ENCODE results near the gene IDUA. TPM values are rescaled to one million over a fixed set of nuclear protein-coding genes. Genes with fewer than 3 reads are reported as not detected.

IDUA gene
- polyA plus RNA-seq, 1 donor (not counting 4 experiments of a cell fraction or from before 2014, with no cell fraction given): 1.2 TPM

DNA sequence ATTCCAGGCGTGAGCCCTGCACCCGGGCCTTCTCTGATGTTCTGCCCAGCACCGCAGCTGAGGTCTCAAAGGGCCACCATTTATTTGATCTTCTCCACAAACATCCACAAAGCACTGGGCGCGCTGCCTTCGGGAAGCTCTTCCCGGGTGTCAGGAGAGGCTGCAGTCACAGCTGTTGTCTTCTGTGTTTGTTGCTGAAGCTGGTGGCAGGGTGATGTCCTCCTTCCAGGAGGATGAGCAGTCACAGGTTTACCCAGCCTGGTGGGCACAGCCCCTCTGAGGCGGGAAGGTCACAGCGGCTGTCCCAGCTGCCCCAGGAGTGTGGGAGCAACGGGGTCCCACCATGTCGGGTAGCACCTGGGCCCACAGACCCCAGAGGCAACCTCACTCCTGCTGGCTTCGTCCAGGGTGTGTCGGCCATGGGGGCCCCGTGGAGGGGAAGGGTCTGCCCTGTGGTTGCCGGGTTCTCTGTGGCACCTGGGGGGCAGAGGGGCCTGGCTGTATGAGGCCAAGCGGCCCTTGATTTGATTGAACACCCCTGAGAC, 52.2 kb downstream of the IDUA start:
- dilution Hi-C loops (cut with MboI; ENCODE audit: extremely low pct_ligation_motif_present, low sequenced_read_pairs): no loop called here
- Histone ChIP-seq H3K36me3 (ENCODE audit: control insufficient read depth in 2 of 2, extremely low read depth in 1 of 2, insufficient read depth in 2 of 2, low read length in 2 of 2) (no peaks in the 10 kb centered on the region), H2AFZ (ENCODE audit: control insufficient read depth, low read length) (no peak overlapping the region), H3K4me3 (ENCODE audit: control insufficient read depth in 2 of 3, extremely low read depth in 1 of 3, insufficient read depth in 2 of 3, low read depth in 1 of 3, low read length in 3 of 3) (no peak overlapping the region), H3K79me2 (ENCODE audit: control insufficient read depth, insufficient read depth, low read length) (no peaks in the 10 kb centered on the region), H3K27me3 (ENCODE audit: control insufficient read depth, extremely low read depth, insufficient read depth, low read length) (peaks cover 7% of the 10 kb centered on the region), H3K27ac (ENCODE audit: control insufficient read depth, insufficient read depth, low read length) (no peak overlapping the region), H3K4me2 (ENCODE audit: control insufficient read depth, extremely low read depth, insufficient read depth, low read depth, low read length) (no peak overlapping the region), H3K9me1 (ENCODE audit: control insufficient read depth, extremely low read depth, insufficient read depth, low read length) (no peaks in the 10 kb centered on the region), H3K4me1 (ENCODE audit: control insufficient read depth, extremely low read depth, insufficient read depth, low read length) (peaks cover 30% of the 10 kb centered on the region), H3K9ac (ENCODE audit: control insufficient read depth, extremely low read depth, insufficient read depth, low read length) (no peak overlapping the region), H4K20me1 (ENCODE audit: control insufficient read depth, extremely low read depth, insufficient read depth, low read length) (no peaks in the 10 kb centered on the region), H3K9me3 (ENCODE audit: control insufficient read depth, low read depth, low read length) (no peaks in the 10 kb centered on the region)
- no peak for DNase-seq (ENCODE audit: low read depth, low spot score)
- TF ChIP-seq EZH2 (IDR thresholded peaks at IDR 0.05; ENCODE audit: low read length): no peak
- TF ChIP-seq, protein P1, sequence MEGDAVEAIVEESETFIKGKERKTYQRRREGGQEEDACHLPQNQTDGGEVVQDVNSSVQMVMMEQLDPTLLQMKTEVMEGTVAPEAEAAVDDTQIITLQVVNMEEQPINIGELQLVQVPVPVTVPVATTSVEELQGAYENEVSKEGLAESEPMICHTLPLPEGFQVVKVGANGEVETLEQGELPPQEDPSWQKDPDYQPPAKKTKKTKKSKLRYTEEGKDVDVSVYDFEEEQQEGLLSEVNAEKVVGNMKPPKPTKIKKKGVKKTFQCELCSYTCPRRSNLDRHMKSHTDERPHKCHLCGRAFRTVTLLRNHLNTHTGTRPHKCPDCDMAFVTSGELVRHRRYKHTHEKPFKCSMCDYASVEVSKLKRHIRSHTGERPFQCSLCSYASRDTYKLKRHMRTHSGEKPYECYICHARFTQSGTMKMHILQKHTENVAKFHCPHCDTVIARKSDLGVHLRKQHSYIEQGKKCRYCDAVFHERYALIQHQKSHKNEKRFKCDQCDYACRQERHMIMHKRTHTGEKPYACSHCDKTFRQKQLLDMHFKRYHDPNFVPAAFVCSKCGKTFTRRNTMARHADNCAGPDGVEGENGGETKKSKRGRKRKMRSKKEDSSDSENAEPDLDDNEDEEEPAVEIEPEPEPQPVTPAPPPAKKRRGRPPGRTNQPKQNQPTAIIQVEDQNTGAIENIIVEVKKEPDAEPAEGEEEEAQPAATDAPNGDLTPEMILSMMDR (optimal IDR thresholded peaks at IDR 0.05 in 1 of 3, IDR thresholded peaks at IDR 0.05 in 1 of 3, conservative IDR thresholded peaks at IDR 0.05 in 1 of 3; ENCODE audit: extremely low read depth in 1 of 3, insufficient read depth in 2 of 3, low read length in 3 of 3): no peak
- FAIRE-seq: no peak

DNA sequence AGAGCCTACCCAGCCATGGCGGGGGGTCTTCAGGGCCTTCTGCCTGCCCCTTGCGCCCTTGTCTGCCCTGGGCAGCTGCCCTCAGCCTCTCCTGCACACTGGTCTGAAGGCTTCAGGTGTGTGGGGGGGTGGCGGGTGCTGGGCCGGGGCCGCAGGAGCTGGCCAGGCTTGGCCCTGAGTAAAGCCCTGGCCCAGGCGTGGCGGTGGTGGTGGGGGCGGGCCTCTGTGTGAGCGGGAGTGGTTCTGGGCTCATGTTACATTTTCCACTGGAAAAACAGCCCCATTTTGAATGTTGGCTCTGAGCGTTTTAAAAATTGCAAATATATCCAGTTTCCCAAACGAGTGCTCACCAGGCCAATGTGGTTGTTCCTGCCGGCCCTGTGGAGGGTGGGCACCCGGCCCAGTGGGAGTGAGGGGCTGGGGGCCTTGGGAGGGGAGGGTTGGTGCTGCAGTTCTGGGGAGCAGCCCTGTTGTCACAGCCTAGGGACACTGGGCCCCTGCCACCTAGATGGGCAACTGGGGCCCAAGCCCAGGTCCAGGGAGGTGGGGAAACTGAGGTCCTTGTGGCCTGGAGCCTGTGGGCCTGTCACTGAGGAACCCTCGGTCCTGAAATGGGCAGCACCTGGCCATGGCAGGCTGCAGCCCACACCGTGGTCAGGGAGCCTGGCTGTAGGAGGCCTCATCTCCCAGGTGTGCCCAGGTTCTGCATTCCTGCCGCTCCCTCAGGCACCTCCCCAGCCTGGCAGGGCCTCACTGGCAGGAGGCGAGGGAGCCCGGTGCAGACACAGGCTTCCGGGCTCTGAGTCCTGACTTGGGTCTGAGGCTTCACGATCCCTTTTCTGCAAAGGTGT, 52.9 kb downstream of the IDUA start:
- H3K4me1 ChIP-seq (ENCODE audit: control insufficient read depth, extremely low read depth, insufficient read depth, low read length): peaks cover 32% of the 10 kb centered on the region
- H3K9me3 ChIP-seq (ENCODE audit: control insufficient read depth, low read depth, low read length): no peaks in the 10 kb centered on the region
- H3K9me1 ChIP-seq (ENCODE audit: control insufficient read depth, extremely low read depth, insufficient read depth, low read length): no peaks in the 10 kb centered on the region
- no peak overlapping the region for H3K27ac ChIP-seq (ENCODE audit: control insufficient read depth, insufficient read depth, low read length)
- FAIRE-seq (no peak), DNase-seq (ENCODE audit: low read depth, low spot score) (no peak)
- H3K36me3 ChIP-seq (ENCODE audit: control insufficient read depth in 2 of 2, extremely low read depth in 1 of 2, insufficient read depth in 2 of 2, low read length in 2 of 2): no peaks in the 10 kb centered on the region
- H4K20me1 ChIP-seq (ENCODE audit: control insufficient read depth, extremely low read depth, insufficient read depth, low read length): no peaks in the 10 kb centered on the region
- no peak overlapping the region for H3K4me2 ChIP-seq (ENCODE audit: control insufficient read depth, extremely low read depth, insufficient read depth, low read depth, low read length)
- H2AFZ ChIP-seq (ENCODE audit: control insufficient read depth, low read length): peak overlapping the region; percentile 28
- dilution Hi-C loops (cut with MboI; ENCODE audit: extremely low pct_ligation_motif_present, low sequenced_read_pairs): no loop called here
- no peak for TF ChIP-seq EZH2 (IDR thresholded peaks at IDR 0.05; ENCODE audit: low read length)
- TF ChIP-seq, protein P1 (optimal IDR thresholded peaks at IDR 0.05 in 1 of 3, IDR thresholded peaks at IDR 0.05 in 1 of 3, conservative IDR thresholded peaks at IDR 0.05 in 1 of 3; ENCODE audit: extremely low read depth in 1 of 3, insufficient read depth in 2 of 3, low read length in 3 of 3): no peak
- H3K27me3 ChIP-seq (ENCODE audit: control insufficient read depth, extremely low read depth, insufficient read depth, low read length): peaks cover 8% of the 10 kb centered on the region
- no peak overlapping the region for H3K4me3 ChIP-seq (ENCODE audit: control insufficient read depth in 2 of 3, extremely low read depth in 1 of 3, insufficient read depth in 2 of 3, low read depth in 1 of 3, low read length in 3 of 3)
- no peak overlapping the region for H3K9ac ChIP-seq (ENCODE audit: control insufficient read depth, extremely low read depth, insufficient read depth, low read length)
- H3K79me2 ChIP-seq (ENCODE audit: control insufficient read depth, insufficient read depth, low read length): no peaks in the 10 kb centered on the region
